GM12878 (cell line): ENCODE data around the gene ABCD4. TPM values are rescaled to one million over a fixed set of nuclear protein-coding genes. Genes with fewer than 3 reads are reported as not detected.

Experiments
- ATAC-seq: fragments of 200-7000 bp; cut with Tn5 transposase; 3 replicates; pipeline ENCODE4 v1.9.1; 2020; ENCODE audit warnings: mild to moderate bottlenecking, moderate library complexity
- BruUV-seq: library from RNA; stranded (reverse); fragments of 400-500 nt; replicated peaks from 2 replicates; lab custom pipeline; 2021; lab: Mats Ljungman, UMichigan
- CTCF ChIA-PET: fragments of 300-600 bp; sonication (Branson Sonifier 250); formaldehyde crosslinking; extraction: SDS; loops from one replicate; lab custom pipeline; 2021; ENCODE audit warnings: inconsistent platforms; lab: Yijun Ruan, JAX
- POLR2A ChIA-PET: fragments of 350-600 bp; formaldehyde crosslinking; extraction: SDS; loops from one replicate; lab custom pipeline; 2021; ENCODE audit warnings: inconsistent platforms; lab: Charles Lee
- RAD21 ChIA-PET: fragments of 300-600 bp; sonication (Branson Sonifier 250); formaldehyde crosslinking; loops from one replicate; lab custom pipeline; 2023; ENCODE audit warnings: antibody characterized with exemption; ENCODE audit not compliant: unreplicated experiment; lab: Charles Lee
- SMC1A ChIA-PET: fragments of 300-600 bp; sonication (Branson Sonifier 250); formaldehyde crosslinking; loops from one replicate; lab custom pipeline; 2023; ENCODE audit not compliant: unreplicated experiment, uncharacterized antibody; lab: Charles Lee
- DNase-seq: peaks from one replicate; pipeline ENCODE4 v3.0.0-alpha.2; 2011; ENCODE audit warnings: low read depth, low spot score
- FAIRE-seq: peaks from 3 replicates; lab custom pipeline; 2011; peaks lifted over from hg19 to GRCh38; lab: Jason Lieb, UNC
- H2AFZ ChIP-seq: 2 replicates; pipeline ENCODE4 v1.6.0; 2011; ENCODE audit warnings: low read depth, low read length, control low read depth; ENCODE audit not compliant: control insufficient read depth
- H3K27ac ChIP-seq: 2 replicates; pipeline ENCODE4 v1.5.1; 2011; ENCODE audit warnings: control low read depth; ENCODE audit not compliant: control insufficient read depth, insufficient read depth
- H3K27me3 ChIP-seq, 2 experiments: replicated peaks in 1 of 2; 2 replicates each; pipeline versions ENCODE4 v1.6.0 to v1.6.1; 2011; ENCODE audit warnings: low read length in 1 of 2; ENCODE audit not compliant: control insufficient read depth in 2 of 2, insufficient read depth in 2 of 2
- H3K36me3 ChIP-seq, 2 experiments: 2 replicates each; pipeline ENCODE4 v1.5.1; 2011; ENCODE audit warnings: low read length in 1 of 2; ENCODE audit not compliant: control insufficient read depth in 2 of 2, insufficient read depth in 2 of 2
- H3K4me1 ChIP-seq: 2 replicates; pipeline ENCODE4 v1.6.1; 2011; ENCODE audit warnings: mild to moderate bottlenecking, low read length, moderate library complexity, mixed read lengths; ENCODE audit not compliant: control insufficient read depth, insufficient read depth
- H3K4me2 ChIP-seq: 2 replicates; pipeline ENCODE4 v1.6.0; 2011; ENCODE audit warnings: control low read depth; ENCODE audit not compliant: control insufficient read depth, insufficient read depth
- H3K4me3 ChIP-seq: fragments of 200-600 bp; sonication (generic); 2 replicates; pipeline ENCODE4 v1.5.1; 2016
- H3K79me2 ChIP-seq: 2 replicates; pipeline ENCODE4 v1.6.0; 2011; ENCODE audit warnings: low read length; ENCODE audit not compliant: control insufficient read depth, insufficient read depth
- H3K9ac ChIP-seq: 2 replicates; pipeline ENCODE4 v1.8.0; 2011; ENCODE audit warnings: low read length, control low read depth, mixed read lengths; ENCODE audit not compliant: control insufficient read depth, insufficient read depth
- H3K9me3 ChIP-seq: replicated peaks from 3 replicates; pipeline ENCODE4 v1.5.1; 2011; ENCODE audit warnings: mild to moderate bottlenecking, low read length; ENCODE audit not compliant: control insufficient read depth, insufficient read depth
- H4K20me1 ChIP-seq: 2 replicates; pipeline ENCODE4 v1.6.0; 2011; ENCODE audit not compliant: control insufficient read depth, insufficient read depth
- ASH2L ChIP-seq: fragments of 300-600, 200-600 bp; sonication (generic); IDR thresholded peaks from 2 replicates; pipeline ENCODE4 v1.6.1; 2017; ENCODE audit warnings: low read depth, mild to moderate bottlenecking, borderline replicate concordance
- FOXM1 ChIP-seq: IDR thresholded peaks from 2 replicates; pipeline ENCODE4 v1.6.1; 2012; ENCODE audit warnings: low read depth, mild to moderate bottlenecking, inconsistent platforms, low read length, moderate library complexity
- JUNB ChIP-seq: IDR thresholded peaks from 2 replicates; pipeline ENCODE4 v1.6.1; 2016; ENCODE audit warnings: antibody characterized with exemption, mild to moderate bottlenecking
- MEF2B ChIP-seq: fragments of 450-650 bp; IDR thresholded peaks from 2 replicates; pipeline ENCODE4 v1.6.1; 2018; ENCODE audit warnings: mild to moderate bottlenecking, moderate library complexity; ENCODE audit not compliant: partially characterized antibody, poor library complexity, severe bottlenecking
- MTA2 ChIP-seq: fragments of 450-650 bp; IDR thresholded peaks from 2 replicates; pipeline ENCODE4 v1.6.1; 2016; ENCODE audit warnings: low read depth, mild to moderate bottlenecking, moderate library complexity
- NR2C2 ChIP-seq: IDR thresholded peaks from 2 replicates; pipeline ENCODE4 v1.6.1; 2011; ENCODE audit warnings: borderline replicate concordance, low read depth; ENCODE audit not compliant: control insufficient read depth, insufficient read length
- RAD21 ChIP-seq: IDR thresholded peaks from 2 replicates; pipeline ENCODE4 v1.6.1; 2011; ENCODE audit warnings: mild to moderate bottlenecking, low read depth, low read length, moderate library complexity; ENCODE audit not compliant: insufficient read depth
- SUPT20H ChIP-seq: IDR thresholded peaks from 2 replicates; pipeline ENCODE4 v1.6.1; 2011; ENCODE audit warnings: low read depth, mild to moderate bottlenecking, low read length, moderate library complexity, borderline replicate concordance; ENCODE audit not compliant: control insufficient read depth
- ZBTB33 ChIP-seq: fragments of 450-650 bp; IDR thresholded peaks from 2 replicates; pipeline ENCODE4 v1.6.1; 2017; ENCODE audit warnings: mild to moderate bottlenecking
- ZNF384 ChIP-seq: IDR thresholded peaks from 2 replicates; pipeline ENCODE4 v1.6.1; 2012; ENCODE audit warnings: low read depth, mild to moderate bottlenecking, low read length, improper control_type of control experiment, borderline replicate concordance
- WGBS: methylation state at CpG from one replicate; pipeline ENCODE4 v1.1.6; 2016; ENCODE audit warnings: low lambda C conversion rate; ENCODE audit not compliant: insufficient replicate concordance, insufficient coverage; ENCODE audit errors: missing lambda C conversion rate; 5-methylcytosine and 5-hydroxymethylcytosine counted together
- in situ Hi-C: fragments of 300-500 bp; cut with MboI; formaldehyde crosslinking; loops from 9 replicates; pipeline ENCODE4 v1.14.3; 2018; ENCODE audit warnings: mixed read lengths
- intact Hi-C: fragments of 100-400 bp; cut with micrococcal nuclease; formaldehyde crosslinking; loops from one replicate; pipeline ENCODE4 v1.14.2; 2022; ENCODE audit not compliant: unreplicated experiment
- polyA plus RNA-seq, 11 experiments: library from polyadenylated mRNA; depleted of rRNA in 4 of 11; unstranded in 6 of 11; stranded (reverse) in 5 of 11; fragments of >200 nt; fragmentation: Nextera tagmentation in 4 of 11; fragmentation: Illumina TruSeq in 1 of 11; extraction: Ambion mirVana in 4 of 11; extraction: Trizol in 1 of 11; gene quantifications; 1 replicate in 1 of 11; 2 replicates in 10 of 11; pipeline versions ENCODE4 v1.2.1 to v1.2.3, GENCODE V29; 2011 to 2016; ENCODE audit warnings: inconsistent platforms in 2 of 11, missing spikeins in 2 of 11, low read depth in 1 of 11
- total RNA-seq, 4 experiments: library from RNA; depleted of rRNA in 3 of 4; stranded (reverse); fragments of >200 nt in 3 of 4; fragmentation: Illumina TruSeq in 1 of 4; extraction: Trizol in 1 of 4; gene quantifications; 2 replicates each; pipeline versions ENCODE4 v1.2.1 to v1.2.3, GENCODE V29; 2013 to 2021
- TF ChIP-seq, protein P1 (sequence below): fragments of 450-650 bp; IDR thresholded peaks from 2 replicates; pipeline ENCODE4 v1.6.1; 2018; ENCODE audit warnings: borderline replicate concordance, mild to moderate bottlenecking; ENCODE audit not compliant: partially characterized antibody

ABCD4 gene
- total and polyA plus RNA-seq, 10 of the 15 experiments (the other 5 are each of a cell fraction or from before 2014, with no cell fraction given): 5.7 to 29.5 (median 23.4) TPM

GRCh38 chr14:74348735-74349463, 46.2 kb upstream of the ABCD4 start:
- Histone ChIP-seq H3K9me3 (no peaks in the 10 kb centered on the region), H3K4me3 (no peak overlapping the region), H3K27me3 (peaks cover 0 to 1% of the 10 kb centered on the region in 2 experiments; a peak in 1 of 4 replicates), H3K9ac (no peak overlapping the region), H3K36me3 (no peaks in the 10 kb centered on the region), H4K20me1 (no peaks in the 10 kb centered on the region), H2AFZ (no peak overlapping the region), H3K79me2 (no peaks in the 10 kb centered on the region), H3K27ac (no peak overlapping the region), H3K4me2 (no peak overlapping the region), H3K4me1 (no peaks in the 10 kb centered on the region)
- WGBS: 20% methylated on average over 15 of the region's 17 CpGs
- FAIRE-seq (no peak), DNase-seq (no peak), ATAC-seq (no peak)
- intact Hi-C loops (no loop called here), in situ Hi-C loops (no loop called here)
- ChIA-PET RAD21 (no interaction called here), CTCF (no interaction called here), SMC1A (no interaction called here), POLR2A (no interaction called here)
- TF ChIP-seq MEF2B: no peak
- TF ChIP-seq, protein P1, sequence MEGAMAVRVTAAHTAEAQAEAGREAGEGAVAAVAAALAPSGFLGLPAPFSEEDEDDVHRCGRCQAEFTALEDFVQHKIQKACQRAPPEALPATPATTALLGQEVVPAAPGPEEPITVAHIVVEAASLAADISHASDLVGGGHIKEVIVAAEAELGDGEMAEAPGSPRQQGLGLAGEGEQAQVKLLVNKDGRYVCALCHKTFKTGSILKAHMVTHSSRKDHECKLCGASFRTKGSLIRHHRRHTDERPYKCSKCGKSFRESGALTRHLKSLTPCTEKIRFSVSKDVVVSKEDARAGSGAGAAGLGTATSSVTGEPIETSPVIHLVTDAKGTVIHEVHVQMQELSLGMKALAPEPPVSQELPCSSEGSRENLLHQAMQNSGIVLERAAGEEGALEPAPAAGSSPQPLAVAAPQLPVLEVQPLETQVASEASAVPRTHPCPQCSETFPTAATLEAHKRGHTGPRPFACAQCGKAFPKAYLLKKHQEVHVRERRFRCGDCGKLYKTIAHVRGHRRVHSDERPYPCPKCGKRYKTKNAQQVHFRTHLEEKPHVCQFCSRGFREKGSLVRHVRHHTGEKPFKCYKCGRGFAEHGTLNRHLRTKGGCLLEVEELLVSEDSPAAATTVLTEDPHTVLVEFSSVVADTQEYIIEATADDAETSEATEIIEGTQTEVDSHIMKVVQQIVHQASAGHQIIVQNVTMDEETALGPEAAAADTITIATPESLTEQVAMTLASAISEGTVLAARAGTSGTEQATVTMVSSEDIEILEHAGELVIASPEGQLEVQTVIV: no peak
- BruUV-seq: no TSS peak

- ChIA-PET RAD21 (no interaction called here), POLR2A (no interaction called here), SMC1A (no interaction called here), CTCF (interaction anchor here (1.1 kb wide), 1 partner anchor 261 kb away, joined by 5 read pairs; no protein-coding TSS in a partner anchor)
- intact Hi-C loops (no loop called here), in situ Hi-C loops (no loop called here)
- Histone ChIP-seq H3K9me3 (no peaks in the 10 kb centered on the region), H3K79me2 (no peaks in the 10 kb centered on the region), H3K27me3 (peaks cover 0 to 1% of the 10 kb centered on the region in 2 experiments; a peak in 1 of 4 replicates), H3K4me2 (no peak within 1 kb of the TSS), H2AFZ (no peak within 1 kb of the TSS), H3K4me3 (no peak within 1 kb of the TSS), H3K36me3 (no peaks in the 10 kb centered on the region), H3K4me1 (no peaks in the 10 kb centered on the region), H4K20me1 (no peaks in the 10 kb centered on the region), H3K27ac (no peak within 1 kb of the TSS), H3K9ac (no peak within 1 kb of the TSS)
- TF ChIP-seq ZBTB33 (no peak), RAD21 (no peak), ZNF384 (no peak), FOXM1 (no peak), NR2C2 (no peak), JUNB (no peak), SUPT20H (no peak), ASH2L (no peak), MTA2 (no peak)
- DNase-seq: no peak
- WGBS: 41% methylated on average over 12 of the region's 12 CpGs
- ATAC-seq: no peak
- no peak for FAIRE-seq
- BruUV-seq: no TSS peak
Measured at GRCh38 chr14:74348241-74348734, 45.6 kb upstream of the ABCD4 start, which contains the start of gene VRTN. Gene VRTN, plus strand, starts transcription at chr14:74348471. Its CDS starts 8,313 bp downstream, at chr14:74356784.
